NB4 (cell line): ENCODE results near the gene TPM4.

Experiments
- CTCF ChIP-seq: IDR thresholded peaks from one replicate; pipeline ENCODE4 v1.5.1; 2012; ENCODE audit warnings: low read depth, low read length
- MAX ChIP-seq: IDR thresholded peaks from 2 replicates; pipeline ENCODE4 v1.6.1; 2011; ENCODE audit warnings: low read depth, low read length
- POLR2A ChIP-seq: IDR thresholded peaks from 2 replicates; pipeline ENCODE4 v1.6.1; 2011; ENCODE audit warnings: mild to moderate bottlenecking; ENCODE audit not compliant: insufficient read length; ENCODE audit errors: extremely low read depth

GRCh38 chr19:16044746-16045145, 31.5 kb upstream of the TPM4 start:
- TF ChIP-seq CTCF = no peak
- TF ChIP-seq POLR2A = no peak
- TF ChIP-seq MAX = no peak
